Nephron progenitor cell (in vitro differentiated cells): ENCODE results near the gene CDC27.
"Not testable (repeated sequence)": the region's sequence is repeated elsewhere in the genome, so short reads cannot be mapped to it uniquely, and the experiment has no call there.

Source experiments
- DNase-seq: peaks from one replicate; pipeline ENCODE4 v3.0.0; 2021
- H3K27ac Mint-ChIP-seq: 2 replicates; pipeline ENCODE4 v1.8.0; 2021; ENCODE audit warnings: mild to moderate bottlenecking, moderate library complexity, mixed read lengths
- H3K27me3 Mint-ChIP-seq: 2 replicates; pipeline ENCODE4 v1.8.0; 2021; ENCODE audit warnings: mild to moderate bottlenecking, low read depth, mixed read lengths; ENCODE audit not compliant: poor library complexity
- H3K36me3 Mint-ChIP-seq: 2 replicates; pipeline ENCODE4 v1.8.0; 2021; ENCODE audit warnings: low read depth, mixed read lengths
- H3K4me1 Mint-ChIP-seq: 2 replicates; pipeline ENCODE4 v1.8.0; 2021; ENCODE audit warnings: mixed read lengths
- H3K4me3 Mint-ChIP-seq: 2 replicates; pipeline ENCODE4 v1.8.0; 2021; ENCODE audit warnings: mild to moderate bottlenecking, moderate library complexity, mixed read lengths
- H3K9me3 Mint-ChIP-seq: 2 replicates; pipeline ENCODE4 v1.8.0; 2021; ENCODE audit warnings: mild to moderate bottlenecking, moderate library complexity, mixed read lengths
- CTCF ChIP-seq: fragments of 200-600 bp; sonication (generic); IDR thresholded peaks from 2 replicates; pipeline ENCODE4 v1.5.0; 2021; ENCODE audit warnings: antibody characterized with exemption

Gene CDC27

GRCh38 chr17:47145351-47145750 is 43.7 kb downstream of the CDC27 start:
- no peaks in the 10 kb centered on the region for H3K4me1 Mint-ChIP-seq
- H3K4me3 Mint-ChIP-seq: no peak overlapping the region

GRCh38 chr17:47135235-47135634 is 53.9 kb downstream of the CDC27 start:
- TF ChIP-seq CTCF: no peak
- H3K27ac Mint-ChIP-seq: no peak overlapping the region
- H3K27me3 Mint-ChIP-seq: no peaks in the 10 kb centered on the region
- H3K36me3 Mint-ChIP-seq: peaks cover 77% of the 10 kb centered on the region
- H3K9me3 Mint-ChIP-seq: no peaks in the 10 kb centered on the region
- no peak for DNase-seq
- H3K4me1 Mint-ChIP-seq: no peaks in the 10 kb centered on the region
- no peak overlapping the region for H3K4me3 Mint-ChIP-seq

More at GRCh38 chr17:47145351-47145750, 43.7 kb downstream of the CDC27 start:
- no peak for TF ChIP-seq CTCF
- no peak for DNase-seq
- H3K27ac Mint-ChIP-seq: peak overlapping the region; percentile 8
- H3K9me3 Mint-ChIP-seq: no peaks in the 10 kb centered on the region
- no peaks in the 10 kb centered on the region for H3K27me3 Mint-ChIP-seq
- peaks cover 91% of the 10 kb centered on the region for H3K36me3 Mint-ChIP-seq

GRCh38 chr17:47134354-47134753 is 54.7 kb downstream of the CDC27 start:
- H3K9me3 Mint-ChIP-seq, H3K4me3 Mint-ChIP-seq, DNase-seq, H3K27ac Mint-ChIP-seq, H3K4me1 Mint-ChIP-seq, H3K27me3 Mint-ChIP-seq: not testable (repeated sequence)
- H3K36me3 Mint-ChIP-seq: peaks cover 71% of the 10 kb centered on the region

GRCh38 chr17:47131761-47132160 is 57.3 kb downstream of the CDC27 start:
- Mint-ChIP-seq H3K27me3 (no peaks in the 10 kb centered on the region), H3K9me3 (no peaks in the 10 kb centered on the region), H3K27ac (no peak overlapping the region), H3K4me3 (no peak overlapping the region), H3K36me3 (peaks cover 69% of the 10 kb centered on the region), H3K4me1 (no peaks in the 10 kb centered on the region)
- no peak for TF ChIP-seq CTCF
- DNase-seq: no peak

GRCh38 chr17:47126835-47127234 is 62.3 kb downstream of the CDC27 start:
- H3K36me3 Mint-ChIP-seq: peaks cover 77% of the 10 kb centered on the region
- DNase-seq, H3K27ac Mint-ChIP-seq, H3K9me3 Mint-ChIP-seq, H3K4me1 Mint-ChIP-seq, H3K4me3 Mint-ChIP-seq, H3K27me3 Mint-ChIP-seq: not testable (repeated sequence)

GRCh38 chr17:47123262-47123661 is 65.8 kb downstream of the CDC27 start:
- H3K4me3 Mint-ChIP-seq, H3K4me1 Mint-ChIP-seq, H3K9me3 Mint-ChIP-seq, H3K27ac Mint-ChIP-seq, DNase-seq, H3K27me3 Mint-ChIP-seq: not testable (repeated sequence)
- peaks cover 72% of the 10 kb centered on the region for H3K36me3 Mint-ChIP-seq

GRCh38 chr17:47120521-47121095 is 68.5 kb downstream of the CDC27 start:
- peaks cover 63% of the 10 kb centered on the region for H3K36me3 Mint-ChIP-seq
- H3K9me3 Mint-ChIP-seq: no peaks in the 10 kb centered on the region
- no peaks in the 10 kb centered on the region for H3K4me1 Mint-ChIP-seq
- H3K27me3 Mint-ChIP-seq: no peaks in the 10 kb centered on the region
- H3K4me3 Mint-ChIP-seq: no peak overlapping the region
- H3K27ac Mint-ChIP-seq: no peak overlapping the region
- no peak for DNase-seq
- TF ChIP-seq CTCF: no peak
